ENCODE data around the gene KCNH6. TPM values are rescaled to one million over a fixed set of nuclear protein-coding genes. Genes with fewer than 3 reads are reported as not detected.

Gene KCNH6
- total RNA-seq, 1 experiment from 2014 or later, result not detected

- H3K4me3 ChIP-seq (ENCODE audit: low read depth, low read length, poor library complexity, severe bottlenecking), result no peak overlapping the region
- H3K4me1 ChIP-seq (ENCODE audit: insufficient read depth, low read length, poor library complexity, severe bottlenecking), result no peaks in the 10 kb centered on the region
- H3K36me3 ChIP-seq (ENCODE audit: insufficient read depth, low read length, poor library complexity, severe bottlenecking), result no peaks in the 10 kb centered on the region
- no peaks in the 10 kb centered on the region for H3K9me3 ChIP-seq (ENCODE audit: low read depth, low read length, poor library complexity, severe bottlenecking)
- BruUV-seq (replicated peaks), result no TSS peak
- CTCF ChIA-PET, result no interaction called here
- intact Hi-C loops (cut with micrococcal nuclease; ENCODE audit: unreplicated experiment), result no loop called here
- H3K27ac ChIP-seq (ENCODE audit: low read depth, low read length, poor library complexity, severe bottlenecking), result no peak overlapping the region
- no peaks in the 10 kb centered on the region for H3K27me3 ChIP-seq (replicated peaks; ENCODE audit: insufficient read depth, low read depth, low read length, poor library complexity)
- POLR2A ChIA-PET (ENCODE audit: low non-redundant PET), result no interaction called here
- DNase-seq (ENCODE audit: low spot score), result no peak
- TF ChIP-seq CTCF (conservative IDR thresholded peaks at IDR 0.05; ENCODE audit: low read depth, low read length) (no peak), EZH2 (IDR thresholded peaks at IDR 0.05; ENCODE audit: borderline replicate concordance, low read depth, low read length, poor library complexity, severe bottlenecking) (no peak)
These were observed 11.8 kb upstream of the KCNH6 start for GRCh38 chr17:63511331-63511730.

GRCh38 chr17:63512388-63512787, 10.8 kb upstream of the KCNH6 start:
- TF ChIP-seq CTCF (conservative IDR thresholded peaks at IDR 0.05; ENCODE audit: low read depth, low read length) (no peak), EZH2 (IDR thresholded peaks at IDR 0.05; ENCODE audit: borderline replicate concordance, low read depth, low read length, poor library complexity, severe bottlenecking) (no peak)
- no peak overlapping the region for H3K4me3 ChIP-seq (ENCODE audit: low read depth, low read length, poor library complexity, severe bottlenecking)
- H3K36me3 ChIP-seq (ENCODE audit: insufficient read depth, low read length, poor library complexity, severe bottlenecking), result no peaks in the 10 kb centered on the region
- ChIA-PET POLR2A (ENCODE audit: low non-redundant PET) (no interaction called here), CTCF (interaction anchor here (0.6 kb wide), 1 partner anchor 106 kb away, joined by 4 read pairs; no protein-coding TSS in a partner anchor)
- intact Hi-C loops (cut with micrococcal nuclease; ENCODE audit: unreplicated experiment), result no loop called here
- no peaks in the 10 kb centered on the region for H3K9me3 ChIP-seq (ENCODE audit: low read depth, low read length, poor library complexity, severe bottlenecking)
- no TSS peak for BruUV-seq (replicated peaks)
- no peak for DNase-seq (ENCODE audit: low spot score)
- H3K27ac ChIP-seq (ENCODE audit: low read depth, low read length, poor library complexity, severe bottlenecking), result no peak overlapping the region
- no peaks in the 10 kb centered on the region for H3K4me1 ChIP-seq (ENCODE audit: insufficient read depth, low read length, poor library complexity, severe bottlenecking)
- peaks cover 3% of the 10 kb centered on the region for H3K27me3 ChIP-seq (replicated peaks; ENCODE audit: insufficient read depth, low read depth, low read length, poor library complexity)

GRCh38 chr17:63512896-63513644, 10.1 kb upstream of the KCNH6 start:
- DNase-seq (ENCODE audit: low spot score), result no peak

More at GRCh38 chr17:63512896-63513644, 10.1 kb upstream of the KCNH6 start:
- Histone ChIP-seq H3K4me1 (ENCODE audit: insufficient read depth, low read length, poor library complexity, severe bottlenecking) (no peaks in the 10 kb centered on the region), H3K9me3 (ENCODE audit: low read depth, low read length, poor library complexity, severe bottlenecking) (no peaks in the 10 kb centered on the region), H3K36me3 (ENCODE audit: insufficient read depth, low read length, poor library complexity, severe bottlenecking) (no peaks in the 10 kb centered on the region), H3K27me3 (replicated peaks; ENCODE audit: insufficient read depth, low read depth, low read length, poor library complexity) (peaks cover 3% of the 10 kb centered on the region), H3K4me3 (ENCODE audit: low read depth, low read length, poor library complexity, severe bottlenecking) (no peak overlapping the region), H3K27ac (ENCODE audit: low read depth, low read length, poor library complexity, severe bottlenecking) (no peak overlapping the region)
- CTCF ChIA-PET, result no interaction called here
- POLR2A ChIA-PET (ENCODE audit: low non-redundant PET), result no interaction called here
- no peak for TF ChIP-seq CTCF (conservative IDR thresholded peaks at IDR 0.05; ENCODE audit: low read depth, low read length)
- BruUV-seq (replicated peaks), result no TSS peak
- intact Hi-C loops (cut with micrococcal nuclease; ENCODE audit: unreplicated experiment), result no loop called here

Measured in A673 (cell line).